IMR-90 (cell line): ENCODE measurements around the gene GATA5. TPM values are rescaled to one million over a fixed set of nuclear protein-coding genes. Genes with fewer than 3 reads are reported as not detected.

Experiments used
- ATAC-seq: fragments of 200-7000 bp; cut with Tn5 transposase; 2 replicates; pipeline ENCODE4 v1.9.1; 2020; ENCODE audit warnings: low read depth, mild to moderate bottlenecking, moderate library complexity
- BruUV-seq: library from RNA; stranded (reverse); fragments of 400-500 nt; replicated peaks from 2 replicates; lab custom pipeline; 2021; lab: Mats Ljungman, UMichigan
- CTCF ChIA-PET: fragments of 300-600 bp; formaldehyde crosslinking; extraction: SDS; loops from one replicate; lab custom pipeline; 2021; ENCODE audit warnings: antibody characterized with exemption; lab: Yijun Ruan, JAX
- POLR2A ChIA-PET: fragments of 300-600 bp; sonication (Branson Sonifier 250); formaldehyde crosslinking; loops from one replicate; lab custom pipeline; 2022; ENCODE audit warnings: antibody characterized with exemption; ENCODE audit not compliant: unreplicated experiment; lab: Charles Lee
- DNase-seq: peaks from one replicate; pipeline ENCODE4 v3.0.0; 2013
- H2AFZ ChIP-seq: replicated peaks from 2 replicates; pipeline ENCODE3; 2013; ENCODE audit warnings: low read length, mild to moderate bottlenecking; ENCODE audit not compliant: poor library complexity
- H2AK5ac ChIP-seq: 2 replicates; pipeline ENCODE4 v1.6.1; 2013; ENCODE audit warnings: low read depth, low read length, inconsistent platforms
- H2AK9ac ChIP-seq: replicated peaks from 2 replicates; pipeline ENCODE3; 2013; ENCODE audit warnings: mild to moderate bottlenecking, low read depth, low read length, moderate library complexity; ENCODE audit not compliant: poor library complexity
- H2BK120ac ChIP-seq: 2 replicates; pipeline ENCODE4 v1.6.1; 2013; ENCODE audit warnings: low read depth, low read length, inconsistent platforms
- H2BK15ac ChIP-seq: 3 replicates; pipeline ENCODE4 v1.6.1; 2013; ENCODE audit warnings: low read depth, low read length, inconsistent platforms
- H2BK20ac ChIP-seq: 2 replicates; pipeline ENCODE4 v1.6.1; 2013; ENCODE audit warnings: low read depth, mild to moderate bottlenecking, inconsistent platforms, low read length, moderate library complexity
- H2BK5ac ChIP-seq: 2 replicates; pipeline ENCODE4 v1.6.1; 2013; ENCODE audit warnings: mild to moderate bottlenecking, low read depth, low read length, inconsistent platforms; ENCODE audit not compliant: poor library complexity, severe bottlenecking
- H3K14ac ChIP-seq: replicated peaks from 2 replicates; pipeline ENCODE4 v1.6.1; 2013; ENCODE audit warnings: low read depth, low read length, inconsistent platforms
- H3K18ac ChIP-seq: 2 replicates; pipeline ENCODE4 v1.6.1; 2013; ENCODE audit warnings: low read depth, low read length, control low read depth
- H3K23ac ChIP-seq: 2 replicates; pipeline ENCODE4 v1.6.1; 2013; ENCODE audit warnings: low read depth, low read length, inconsistent platforms
- H3K27ac ChIP-seq: 2 replicates; pipeline ENCODE4 v1.5.1; 2013; ENCODE audit warnings: mild to moderate bottlenecking, control low read depth, low read length; ENCODE audit not compliant: insufficient read depth
- H3K27me3 ChIP-seq: 2 replicates; pipeline ENCODE4 v1.6.1; 2013; ENCODE audit warnings: low read length; ENCODE audit not compliant: control insufficient read depth, insufficient read depth
- H3K36me3 ChIP-seq: 2 replicates; pipeline ENCODE4 v1.6.1; 2013; ENCODE audit warnings: low read length, mixed read lengths; ENCODE audit not compliant: control insufficient read depth, insufficient read depth
- H3K4ac ChIP-seq: 2 replicates; pipeline ENCODE4 v1.6.1; 2013; ENCODE audit warnings: low read depth, low read length, inconsistent platforms
- H3K4me1 ChIP-seq: 2 replicates; pipeline ENCODE4 v1.6.1; 2013; ENCODE audit warnings: low read length, mixed read lengths; ENCODE audit not compliant: control insufficient read depth, insufficient read depth
- H3K4me2 ChIP-seq: 2 replicates; pipeline ENCODE4 v1.6.1; 2013; ENCODE audit warnings: low read depth, mild to moderate bottlenecking, control low read depth, low read length, moderate library complexity
- H3K4me3 ChIP-seq: 2 replicates; pipeline ENCODE4 v1.5.1; 2013; ENCODE audit warnings: low read depth, mild to moderate bottlenecking, control low read depth, low read length, moderate library complexity; ENCODE audit not compliant: insufficient read depth
- H3K56ac ChIP-seq: 2 replicates; pipeline ENCODE4 v1.6.1; 2013; ENCODE audit warnings: low read length, inconsistent platforms; ENCODE audit not compliant: insufficient read depth; ENCODE audit errors: extremely low read depth
- H3K79me1 ChIP-seq, 2 experiments: 2 replicates each; pipeline ENCODE4 v1.6.1; 2013; ENCODE audit warnings: low read length in 2 of 2, inconsistent platforms in 1 of 2, low read depth in 1 of 2
- H3K9ac ChIP-seq: 2 replicates; pipeline ENCODE4 v1.6.1; 2013; ENCODE audit warnings: low read depth, low read length, control low read depth
- H3K9me1 ChIP-seq: 2 replicates; pipeline ENCODE4 v1.6.1; 2013; ENCODE audit warnings: low read length, inconsistent platforms; ENCODE audit not compliant: insufficient read depth
- H3K9me3 ChIP-seq: 2 replicates; pipeline ENCODE4 v1.6.1; 2013; ENCODE audit warnings: low read length; ENCODE audit not compliant: control insufficient read depth, insufficient read depth
- H4K20me1 ChIP-seq: 2 replicates; pipeline ENCODE4 v1.6.1; 2013; ENCODE audit warnings: low read length, inconsistent platforms; ENCODE audit not compliant: insufficient read depth
- H4K5ac ChIP-seq: 2 replicates; pipeline ENCODE4 v1.6.1; 2013; ENCODE audit warnings: mild to moderate bottlenecking, low read depth, low read length, control low read depth
- H4K8ac ChIP-seq, 2 experiments: 2 replicates each; pipeline ENCODE4 v1.6.1; 2013; ENCODE audit warnings: low read depth in 2 of 2, low read length in 2 of 2, control low read depth in 1 of 2, inconsistent platforms in 1 of 2
- H4K91ac ChIP-seq: 2 replicates; pipeline ENCODE4 v1.6.1; 2013; ENCODE audit warnings: low read depth, low read length, inconsistent platforms; ENCODE audit not compliant: insufficient read depth
- BHLHE40 ChIP-seq: fragments of 150-350 bp; IDR thresholded peaks from 2 replicates; pipeline ENCODE4 v1.6.1; 2016; ENCODE audit warnings: mild to moderate bottlenecking, low read depth, low read length
- CEBPB ChIP-seq: IDR thresholded peaks from 2 replicates; pipeline ENCODE4 v1.6.1; 2012; ENCODE audit warnings: low read depth, low read length, improper control_type of control experiment
- CHD1 ChIP-seq: IDR thresholded peaks from 2 replicates; pipeline ENCODE4 v1.6.1; 2012; ENCODE audit warnings: low read depth, low read length, improper control_type of control experiment
- CTCF ChIP-seq: conservative IDR thresholded peaks from 2 replicates; pipeline ENCODE4 v1.5.1; 2012; ENCODE audit warnings: mild to moderate bottlenecking, low read depth, low read length, improper control_type of control experiment
- ELK1 ChIP-seq: fragments of 150-350 bp; IDR thresholded peaks from 2 replicates; pipeline ENCODE4 v1.6.1; 2016; ENCODE audit warnings: low read depth, mild to moderate bottlenecking, low read length, moderate library complexity, borderline replicate concordance
- FOS ChIP-seq: fragments of 150-350 bp; IDR thresholded peaks from 2 replicates; pipeline ENCODE4 v1.6.1; 2016; ENCODE audit warnings: low read depth, low read length
- MAFK ChIP-seq: IDR thresholded peaks from 2 replicates; pipeline ENCODE4 v1.6.1; 2012; ENCODE audit warnings: low read depth, low read length, improper control_type of control experiment
- MAZ ChIP-seq: IDR thresholded peaks from 2 replicates; pipeline ENCODE4 v1.6.1; 2012; ENCODE audit warnings: low read depth, mild to moderate bottlenecking, low read length, improper control_type of control experiment, moderate library complexity, borderline replicate concordance
- NFE2L2 ChIP-seq: fragments of 150-350 bp; IDR thresholded peaks from 2 replicates; pipeline ENCODE4 v1.6.1; 2016; ENCODE audit warnings: low read depth, mild to moderate bottlenecking, low read length
- POLR2A ChIP-seq: IDR thresholded peaks from 2 replicates; pipeline ENCODE4 v1.6.1; 2012; ENCODE audit warnings: mild to moderate bottlenecking, low read depth, low read length
- RAD21 ChIP-seq: IDR thresholded peaks from 2 replicates; pipeline ENCODE4 v1.6.1; 2012; ENCODE audit warnings: low read length, improper control_type of control experiment
- RCOR1 ChIP-seq: IDR thresholded peaks from 2 replicates; pipeline ENCODE4 v1.6.1; 2012; ENCODE audit warnings: mild to moderate bottlenecking, low read length, improper control_type of control experiment; ENCODE audit not compliant: insufficient replicate concordance
- RFX5 ChIP-seq: IDR thresholded peaks from 2 replicates; pipeline ENCODE4 v1.8.0; 2012; ENCODE audit warnings: low read depth, mild to moderate bottlenecking, low read length, moderate library complexity
- SMC3 ChIP-seq: fragments of 150-350 bp; IDR thresholded peaks from 2 replicates; pipeline ENCODE4 v1.6.1; 2016; ENCODE audit warnings: low read depth, mild to moderate bottlenecking, antibody characterized with exemption, low read length, moderate library complexity
- WGBS, 2 experiments: methylation state at CpG; one replicate each; pipeline versions ENCODE4 v1.1.5 to v1.1.7; 2013; ENCODE audit warnings: missing lambda C conversion rate in 2 of 2; ENCODE audit not compliant: insufficient read length in 1 of 2; ENCODE audit errors: extremely low coverage in 2 of 2; 5-methylcytosine and 5-hydroxymethylcytosine counted together
- dilution Hi-C: fragments of 300-500 bp; cut with HindIII; formaldehyde crosslinking; loops from one replicate; pipeline ENCODE4 v1.14.3; 2018; ENCODE audit warnings: low sequenced_read_pairs; ENCODE audit not compliant: unreplicated experiment
- in situ Hi-C: fragments of 300-500 bp; cut with MboI; formaldehyde crosslinking; loops from 3 replicates; pipeline ENCODE4 v1.14.3; 2019; ENCODE audit warnings: low sequenced_read_pairs, inconsistent platforms, mixed read lengths
- intact Hi-C: fragments of 100-400 bp; cut with micrococcal nuclease; formaldehyde crosslinking; loops from 2 replicates; pipeline ENCODE4 v1.10.0; 2022
- polyA plus RNA-seq, 3 experiments: library from polyadenylated mRNA; depleted of rRNA; stranded (reverse); fragments of >200 nt; gene quantifications; 2 replicates each; pipeline ENCODE4 v1.2.3, GENCODE V29; 2012; ENCODE audit warnings: low replicate concordance in 1 of 3
- total RNA-seq: library from RNA; depleted of rRNA; stranded (reverse); fragments of >200 nt; gene quantifications from 2 replicates; pipeline ENCODE4 v1.2.3, GENCODE V29; 2012
- TF ChIP-seq, protein P1 (sequence below): fragments of 150-350 bp; IDR thresholded peaks from 2 replicates; pipeline ENCODE4 v1.6.1; 2017; ENCODE audit warnings: mild to moderate bottlenecking, antibody characterized with exemption, low read length, low read depth

The GATA5 gene
- total and polyA plus RNA-seq, 2 of the 4 experiments (the other 2 are of a cell fraction): not detected

DNA sequence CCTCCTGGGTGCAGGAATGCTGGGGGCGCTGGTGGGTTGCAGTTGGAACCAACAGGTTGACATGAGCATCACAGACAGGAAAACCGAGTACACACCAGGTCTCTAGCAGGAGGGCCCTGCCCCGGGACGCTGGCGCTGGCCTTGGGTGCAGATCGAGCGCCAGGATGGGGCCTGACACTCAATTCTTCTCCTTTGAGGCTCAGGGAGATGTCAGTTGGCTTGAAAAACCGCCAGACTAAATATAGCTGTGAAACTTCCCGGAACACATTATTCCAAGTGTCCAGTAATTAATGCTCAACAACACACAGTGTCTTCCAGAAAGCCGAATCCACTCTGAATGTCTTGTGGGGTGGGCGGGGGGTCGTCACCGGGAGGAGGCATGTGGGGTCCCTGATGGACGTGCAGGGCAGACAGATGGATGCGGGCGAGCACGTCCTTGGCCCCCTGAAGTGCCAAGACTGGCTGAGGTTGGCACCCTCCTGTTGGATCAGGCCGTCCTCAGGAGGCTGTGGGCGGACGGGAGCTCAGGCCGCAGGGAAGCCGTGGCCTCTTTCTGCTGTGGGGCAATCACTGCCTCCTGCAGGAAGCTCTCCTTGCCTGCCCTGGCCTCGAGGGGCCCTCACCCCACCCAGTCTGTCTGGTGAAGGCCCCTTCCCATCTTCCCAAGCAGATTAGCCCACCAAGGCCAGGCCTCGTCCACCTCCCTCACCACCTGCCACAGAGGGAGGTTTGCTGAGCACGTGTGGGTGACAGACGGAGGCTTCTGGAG is 19.4 kb upstream of the GATA5 start:
- CTCF ChIA-PET: no interaction called here
- Histone ChIP-seq H3K27me3 (peaks cover 30% of the 10 kb centered on the region), H3K23ac (no peak overlapping the region), H3K9me1 (no peaks in the 10 kb centered on the region), H3K79me1 (no peaks in the 10 kb centered on the region), H3K4me1 (no peaks in the 10 kb centered on the region), H3K56ac (no peak overlapping the region), H3K4me2 (no peak overlapping the region), H2AK9ac (no peak overlapping the region), H3K9ac (no peak overlapping the region), H3K4me3 (no peak overlapping the region), H4K5ac (no peak overlapping the region), H4K20me1 (0 out of 2 replicates have a peak, but pooled peaks cover under 1% of the 10 kb centered on the region), H2AK5ac (no peak overlapping the region), H4K91ac (no peak overlapping the region), H2BK5ac (no peak overlapping the region), H3K36me3 (no peaks in the 10 kb centered on the region), H3K14ac (no peak overlapping the region), H3K27ac (no peak overlapping the region), H2BK15ac (no peak overlapping the region), H3K4ac (no peak overlapping the region), H2BK20ac (no peak overlapping the region), H2AFZ (no peak overlapping the region), H3K9me3 (no peaks in the 10 kb centered on the region), H3K18ac (no peak overlapping the region), H2BK120ac (no peak overlapping the region), H4K8ac (no peak overlapping the region)
- BruUV-seq: no TSS peak
- in situ Hi-C loops: no loop called here
- 24% methylated on average over 6 of the region's 26 CpGs; no CpG with 5 or more reads in 1 of the 2 experiments for WGBS, 2 experiments
- POLR2A ChIA-PET: no interaction called here
- ATAC-seq: no peak
- dilution Hi-C loops: no loop called here
- intact Hi-C loops: loop anchor here (10.0 kb wide), 1 partner anchor 190 kb away; the partner anchor contains the start of gene ADRM1
- no peak for DNase-seq
- TF ChIP-seq RCOR1 (no peak), BHLHE40 (no peak), MAFK (no peak), SMC3 (no peak), RAD21 (no peak), MAZ (no peak), POLR2A (no peak), FOS (no peak), NFE2L2 (no peak), CTCF (no peak), CHD1 (no peak), CEBPB (no peak), RFX5 (no peak), ELK1 (no peak)
- TF ChIP-seq, protein P1, sequence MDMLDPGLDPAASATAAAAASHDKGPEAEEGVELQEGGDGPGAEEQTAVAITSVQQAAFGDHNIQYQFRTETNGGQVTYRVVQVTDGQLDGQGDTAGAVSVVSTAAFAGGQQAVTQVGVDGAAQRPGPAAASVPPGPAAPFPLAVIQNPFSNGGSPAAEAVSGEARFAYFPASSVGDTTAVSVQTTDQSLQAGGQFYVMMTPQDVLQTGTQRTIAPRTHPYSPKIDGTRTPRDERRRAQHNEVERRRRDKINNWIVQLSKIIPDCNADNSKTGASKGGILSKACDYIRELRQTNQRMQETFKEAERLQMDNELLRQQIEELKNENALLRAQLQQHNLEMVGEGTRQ: no peak
